Panc1 (cell line): ENCODE results near the gene AADAT. TPM values are rescaled to one million over a fixed set of nuclear protein-coding genes. Genes with fewer than 3 reads are reported as not detected.

Experiments
- ATAC-seq: fragments of 200-7000 bp; cut with Tn5 transposase; 2 replicates; pipeline ENCODE4 v1.9.1; 2020; ENCODE audit warnings: mild to moderate bottlenecking, moderate library complexity
- BruUV-seq: library from RNA; stranded (reverse); fragments of 400-500 nt; replicated peaks from 2 replicates; lab custom pipeline; 2021; lab: Mats Ljungman, UMichigan
- CTCF ChIA-PET: fragments of 300-600 bp; sonication (Branson Sonifier 250); formaldehyde crosslinking; loops from one replicate; lab custom pipeline; 2022; ENCODE audit warnings: antibody characterized with exemption; lab: Charles Lee
- POLR2A ChIA-PET: fragments of 300-600 bp; sonication (Branson Sonifier 250); formaldehyde crosslinking; loops from one replicate; lab custom pipeline; 2022; ENCODE audit warnings: antibody characterized with exemption; lab: Charles Lee
- DNase-seq: peaks from one replicate; pipeline ENCODE4 v3.0.0-alpha.2; 2010; ENCODE audit warnings: low read depth, low spot score
- H3K27ac ChIP-seq: 2 replicates; pipeline ENCODE4 v1.5.1; 2011; ENCODE audit warnings: mild to moderate bottlenecking, low read length, inconsistent platforms
- H3K27me3 ChIP-seq: fragments of 200-500 bp; sonication (Bioruptor generic); 2 replicates; pipeline ENCODE4 v1.6.0; 2014; ENCODE audit warnings: low read length, inconsistent platforms; ENCODE audit not compliant: control insufficient read depth, insufficient read depth
- H3K36me3 ChIP-seq: fragments of 200-500 bp; sonication (Bioruptor generic); 2 replicates; pipeline ENCODE4 v1.5.1; 2014; ENCODE audit warnings: inconsistent platforms, mild to moderate bottlenecking, low read length, moderate library complexity; ENCODE audit not compliant: control insufficient read depth, insufficient read depth
- H3K4me1 ChIP-seq: 2 replicates; pipeline ENCODE4 v1.5.1; 2011; ENCODE audit warnings: inconsistent platforms, mild to moderate bottlenecking, low read length, moderate library complexity; ENCODE audit not compliant: control insufficient read depth, insufficient read depth
- H3K4me3 ChIP-seq, 2 experiments: 2 replicates each; pipeline ENCODE4 v1.5.1; 2011 to 2012; ENCODE audit warnings: low read depth in 2 of 2, low read length in 2 of 2, mild to moderate bottlenecking in 2 of 2, inconsistent platforms in 1 of 2, moderate library complexity in 1 of 2
- H3K9me3 ChIP-seq: fragments of 200-500 bp; sonication (Bioruptor generic); 2 replicates; pipeline ENCODE4 v1.5.1; 2014; ENCODE audit warnings: low read depth, mild to moderate bottlenecking, inconsistent platforms, low read length, moderate library complexity; ENCODE audit not compliant: control insufficient read depth, insufficient read depth
- POLR2AphosphoS5 ChIP-seq: IDR thresholded peaks from 2 replicates; pipeline ENCODE4 v1.6.1; 2012; ENCODE audit warnings: mild to moderate bottlenecking, low read depth, low read length, moderate library complexity
- SIN3A ChIP-seq: IDR thresholded peaks from 2 replicates; pipeline ENCODE4 v1.6.1; 2012; ENCODE audit warnings: low read depth, mild to moderate bottlenecking, low read length, moderate library complexity, borderline replicate concordance; ENCODE audit not compliant: insufficient read depth
- TCF7L2 ChIP-seq: IDR thresholded peaks from 2 replicates; pipeline ENCODE4 v1.6.1; 2011; ENCODE audit warnings: mild to moderate bottlenecking, low read depth, low read length, inconsistent platforms
- in situ Hi-C: cut with HindIII; loops from 2 replicates; pipeline ENCODE4 v1.10.0; 2016; ENCODE audit warnings: low sequenced_read_pairs, low pct_unique_long_range_greater_than_20kb
- intact Hi-C: fragments of 100-400 bp; cut with micrococcal nuclease; formaldehyde crosslinking; loops from one replicate; pipeline ENCODE4 v1.10.0; 2022; ENCODE audit not compliant: unreplicated experiment
- total RNA-seq: library from RNA; stranded (reverse); gene quantifications from one replicate; pipeline ENCODE4 v1.2.1, GENCODE V29; 2021; ENCODE audit not compliant: unreplicated experiment
- TF ChIP-seq, protein P1 (sequence below): fragments of 450-650 bp; IDR thresholded peaks from 2 replicates; pipeline ENCODE4 v1.5.1; 2017; ENCODE audit warnings: mild to moderate bottlenecking
- TF ChIP-seq, protein P2 (sequence below), 2 experiments: IDR thresholded peaks; 2 replicates each; pipeline ENCODE4 v1.6.1; 2011 to 2012; ENCODE audit warnings: low read depth in 2 of 2, control low read depth in 1 of 2, low read length in 1 of 2, mild to moderate bottlenecking in 1 of 2, moderate library complexity in 1 of 2; ENCODE audit not compliant: insufficient read depth in 1 of 2

AADAT gene
- total RNA-seq, 1 experiment from 2014 or later = 2.8 TPM

DNA sequence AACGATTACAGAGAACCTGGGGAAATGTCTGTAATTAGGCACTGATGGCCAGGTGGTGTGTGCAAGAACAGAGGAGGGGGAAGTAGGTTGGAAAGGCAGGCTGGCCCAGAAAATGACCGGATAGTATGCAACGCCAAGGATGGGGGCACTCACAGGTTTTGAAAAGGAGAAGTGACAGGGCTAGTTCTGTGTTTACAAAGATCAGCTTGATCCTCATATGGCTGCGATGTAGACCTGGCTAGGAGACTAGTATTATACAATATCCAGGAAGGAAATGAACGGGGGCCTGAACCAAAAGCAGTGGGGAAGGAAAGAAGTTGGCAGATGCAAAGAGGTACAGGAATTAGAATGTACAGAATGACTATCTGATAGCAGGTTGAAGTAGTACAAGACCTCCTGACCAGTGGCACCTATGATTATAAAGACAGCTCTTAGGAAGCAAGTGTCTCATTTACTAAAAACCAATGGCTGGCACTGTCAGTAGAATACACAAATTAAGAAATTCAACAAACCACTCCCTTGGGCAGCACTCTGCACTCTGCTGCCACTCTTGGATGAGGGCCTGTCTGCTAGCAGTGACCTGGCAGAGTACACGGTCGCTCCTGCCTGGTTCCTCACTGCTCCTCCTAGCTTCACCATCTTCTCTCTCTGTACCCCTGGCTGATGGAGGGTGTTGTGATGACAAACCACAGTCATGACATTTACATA lies 77.7 kb downstream of the AADAT start:
- ChIA-PET CTCF (no interaction called here), POLR2A (no interaction called here)
- Histone ChIP-seq H3K4me1 (no peaks in the 10 kb centered on the region), H3K36me3 (no peaks in the 10 kb centered on the region), H3K4me3 (no peak overlapping the region), H3K27me3 (no peaks in the 10 kb centered on the region), H3K27ac (no peak overlapping the region), H3K9me3 (no peaks in the 10 kb centered on the region)
- intact Hi-C loops = no loop called here
- DNase-seq = no peak
- in situ Hi-C loops = no loop called here
- BruUV-seq = no TSS peak
- no peak for ATAC-seq
- TF ChIP-seq, protein P1, sequence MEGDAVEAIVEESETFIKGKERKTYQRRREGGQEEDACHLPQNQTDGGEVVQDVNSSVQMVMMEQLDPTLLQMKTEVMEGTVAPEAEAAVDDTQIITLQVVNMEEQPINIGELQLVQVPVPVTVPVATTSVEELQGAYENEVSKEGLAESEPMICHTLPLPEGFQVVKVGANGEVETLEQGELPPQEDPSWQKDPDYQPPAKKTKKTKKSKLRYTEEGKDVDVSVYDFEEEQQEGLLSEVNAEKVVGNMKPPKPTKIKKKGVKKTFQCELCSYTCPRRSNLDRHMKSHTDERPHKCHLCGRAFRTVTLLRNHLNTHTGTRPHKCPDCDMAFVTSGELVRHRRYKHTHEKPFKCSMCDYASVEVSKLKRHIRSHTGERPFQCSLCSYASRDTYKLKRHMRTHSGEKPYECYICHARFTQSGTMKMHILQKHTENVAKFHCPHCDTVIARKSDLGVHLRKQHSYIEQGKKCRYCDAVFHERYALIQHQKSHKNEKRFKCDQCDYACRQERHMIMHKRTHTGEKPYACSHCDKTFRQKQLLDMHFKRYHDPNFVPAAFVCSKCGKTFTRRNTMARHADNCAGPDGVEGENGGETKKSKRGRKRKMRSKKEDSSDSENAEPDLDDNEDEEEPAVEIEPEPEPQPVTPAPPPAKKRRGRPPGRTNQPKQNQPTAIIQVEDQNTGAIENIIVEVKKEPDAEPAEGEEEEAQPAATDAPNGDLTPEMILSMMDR = no peak
- TF ChIP-seq, protein P2, sequence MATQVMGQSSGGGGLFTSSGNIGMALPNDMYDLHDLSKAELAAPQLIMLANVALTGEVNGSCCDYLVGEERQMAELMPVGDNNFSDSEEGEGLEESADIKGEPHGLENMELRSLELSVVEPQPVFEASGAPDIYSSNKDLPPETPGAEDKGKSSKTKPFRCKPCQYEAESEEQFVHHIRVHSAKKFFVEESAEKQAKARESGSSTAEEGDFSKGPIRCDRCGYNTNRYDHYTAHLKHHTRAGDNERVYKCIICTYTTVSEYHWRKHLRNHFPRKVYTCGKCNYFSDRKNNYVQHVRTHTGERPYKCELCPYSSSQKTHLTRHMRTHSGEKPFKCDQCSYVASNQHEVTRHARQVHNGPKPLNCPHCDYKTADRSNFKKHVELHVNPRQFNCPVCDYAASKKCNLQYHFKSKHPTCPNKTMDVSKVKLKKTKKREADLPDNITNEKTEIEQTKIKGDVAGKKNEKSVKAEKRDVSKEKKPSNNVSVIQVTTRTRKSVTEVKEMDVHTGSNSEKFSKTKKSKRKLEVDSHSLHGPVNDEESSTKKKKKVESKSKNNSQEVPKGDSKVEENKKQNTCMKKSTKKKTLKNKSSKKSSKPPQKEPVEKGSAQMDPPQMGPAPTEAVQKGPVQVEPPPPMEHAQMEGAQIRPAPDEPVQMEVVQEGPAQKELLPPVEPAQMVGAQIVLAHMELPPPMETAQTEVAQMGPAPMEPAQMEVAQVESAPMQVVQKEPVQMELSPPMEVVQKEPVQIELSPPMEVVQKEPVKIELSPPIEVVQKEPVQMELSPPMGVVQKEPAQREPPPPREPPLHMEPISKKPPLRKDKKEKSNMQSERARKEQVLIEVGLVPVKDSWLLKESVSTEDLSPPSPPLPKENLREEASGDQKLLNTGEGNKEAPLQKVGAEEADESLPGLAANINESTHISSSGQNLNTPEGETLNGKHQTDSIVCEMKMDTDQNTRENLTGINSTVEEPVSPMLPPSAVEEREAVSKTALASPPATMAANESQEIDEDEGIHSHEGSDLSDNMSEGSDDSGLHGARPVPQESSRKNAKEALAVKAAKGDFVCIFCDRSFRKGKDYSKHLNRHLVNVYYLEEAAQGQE (IDR thresholded peaks at IDR 0.05; ENCODE audit: insufficient read depth in 1 of 2, low read depth in 2 of 2, low read length in 1 of 2) = no peak
- TF ChIP-seq TCF7L2 = no peak
- no peak for TF ChIP-seq POLR2AphosphoS5
- no peak for TF ChIP-seq SIN3A

Other genes with a start within 250 kb of the AADAT start
- gene MFAP3L, start 63.6 kb downstream of the AADAT start, total RNA-seq = 7.9 TPM